Skin of body (tissue), 2 donors: ENCODE measurements around the gene ROBO1. TPM values are rescaled to one million over a fixed set of nuclear protein-coding genes. Genes with fewer than 3 reads are reported as not detected.

Source experiments
- DNase-seq: peaks from one replicate; lab custom pipeline; 2025; lab: John Stamatoyannopoulos, UW
- total RNA-seq: library from RNA; depleted of rRNA; stranded (reverse); fragments of >200 nt; gene quantifications from one replicate; pipeline ENCODE4 v1.2.3, GENCODE V29; 2014

Gene ROBO1
- total RNA-seq, 1 donor from 2014 or later: 138 TPM

GRCh38 chr3:78645628-78646310 lies 1122.0 kb downstream of the ROBO1 start:
- peak; percentile 79 for DNase-seq

- DNase-seq: no peak
Measured at GRCh38 chr3:78644847-78645246, 1123.0 kb downstream of the ROBO1 start.

- no peak for DNase-seq
Measured at GRCh38 chr3:78642226-78643035, 1125.4 kb downstream of the ROBO1 start.

GRCh38 chr3:78641703-78642102 lies 1126.1 kb downstream of the ROBO1 start:
- no peak for DNase-seq

GRCh38 chr3:78634316-78634715 lies 1133.5 kb downstream of the ROBO1 start:
- no peak for DNase-seq

- DNase-seq: no peak
Measured at GRCh38 chr3:78633626-78634025, 1134.2 kb downstream of the ROBO1 start.

GRCh38 chr3:78632925-78633553 lies 1134.8 kb downstream of the ROBO1 start:
- DNase-seq: peak; percentile 67

- no peak for DNase-seq
Measured at GRCh38 chr3:78629544-78629943, 1138.3 kb downstream of the ROBO1 start.

- peak; percentile 71 for DNase-seq
Measured at GRCh38 chr3:78621061-78621716, 1146.6 kb downstream of the ROBO1 start.

GRCh38 chr3:78614486-78614885 lies 1153.3 kb downstream of the ROBO1 start:
- DNase-seq: no peak

GRCh38 chr3:78613421-78613879 lies 1154.3 kb downstream of the ROBO1 start:
- no peak for DNase-seq

GRCh38 chr3:78611278-78611677 lies 1156.5 kb downstream of the ROBO1 start:
- no peak for DNase-seq

- DNase-seq: no peak
Measured at GRCh38 chr3:78610462-78611125, 1157.2 kb downstream of the ROBO1 start.

GRCh38 chr3:78606756-78607155 lies 1161.0 kb downstream of the ROBO1 start:
- no peak for DNase-seq

- no peak for DNase-seq
Measured at GRCh38 chr3:78605178-78605577, 1162.6 kb downstream of the ROBO1 start.

GRCh38 chr3:78604341-78604740 lies 1163.5 kb downstream of the ROBO1 start:
- no peak for DNase-seq

- DNase-seq: no peak
Measured at GRCh38 chr3:78601249-78601648, 1166.5 kb downstream of the ROBO1 start.

- DNase-seq: no peak
Measured at GRCh38 chr3:78589778-78590177, 1178.0 kb downstream of the ROBO1 start.

GRCh38 chr3:78588906-78589621 lies 1178.7 kb downstream of the ROBO1 start:
- no peak for DNase-seq

GRCh38 chr3:78580681-78581080 lies 1187.1 kb downstream of the ROBO1 start:
- no peak for DNase-seq

GRCh38 chr3:78571486-78571885 lies 1196.3 kb downstream of the ROBO1 start:
- no peak for DNase-seq
